Uterus (tissue), 4 donors: ENCODE measurements around the gene FNDC5. TPM values are rescaled to one million over a fixed set of nuclear protein-coding genes. Genes with fewer than 3 reads are reported as not detected.

Experiments used
- DNase-seq, 2 donors: peaks; one replicate each; pipeline ENCODE4 v3.0.0-alpha.2; 2019 to 2020
- H3K27ac ChIP-seq, 2 donors: fragments of 200-600 bp; sonication (generic); 1 replicate in 1 of 2; 2 replicates in 1 of 2; pipeline ENCODE4 v1.5.1; 2016 to 2018
- H3K27me3 ChIP-seq, 2 donors: fragments of 200-600 bp; sonication (generic); one replicate each; pipeline ENCODE4 v1.5.1; 2018 to 2019; ENCODE audit warnings: control low read depth in 1 of 2
- H3K36me3 ChIP-seq, 2 donors: fragments of 200-600 bp; sonication (generic); one replicate each; pipeline ENCODE4 v1.5.1; 2019; ENCODE audit warnings: control low read depth in 1 of 2
- H3K4me1 ChIP-seq, 2 donors: fragments of 200-600 bp; sonication (generic); one replicate each; pipeline ENCODE4 v1.5.1; 2018 to 2019; ENCODE audit warnings: control low read depth in 1 of 2
- H3K4me3 ChIP-seq, 2 donors: fragments of 200-600 bp; sonication (generic); 1 replicate in 1 of 2; 2 replicates in 1 of 2; pipeline ENCODE4 v1.5.1; 2018 to 2019; ENCODE audit warnings: mild to moderate bottlenecking in 1 of 2
- H3K9me3 ChIP-seq, 2 donors: fragments of 200-600 bp; sonication (generic); one replicate each; pipeline ENCODE4 v1.5.1; 2019; ENCODE audit warnings: control low read depth in 1 of 2
- CTCF ChIP-seq, 4 experiments: fragments of 200-600 bp in 2 of 4; fragments of 450-650 bp in 2 of 4; sonication (generic) in 2 of 4; IDR thresholded peaks; one replicate each; pipeline ENCODE4 v1.5.1; 2016 to 2019; ENCODE audit warnings: antibody characterized with exemption in 4 of 4, mild to moderate bottlenecking in 2 of 4, moderate library complexity in 1 of 4
- POLR2A ChIP-seq, 2 donors: fragments of 450-650 bp; IDR thresholded peaks; one replicate each; pipeline ENCODE4 v1.6.1; 2016; ENCODE audit warnings: antibody characterized with exemption in 2 of 2, mild to moderate bottlenecking in 1 of 2, moderate library complexity in 1 of 2
- intact Hi-C: fragments of 100-400 bp; cut with DNase I; formaldehyde crosslinking; loops from one replicate; pipeline ENCODE4 v1.15.1; 2023; ENCODE audit warnings: low total_unique reads
- total RNA-seq, 4 donors: library from RNA; depleted of rRNA in 3 of 4; stranded (reverse); fragments of >200 nt in 3 of 4; gene quantifications; one replicate each; pipeline versions ENCODE4 v1.1.0 to v1.2.4, GENCODE V29; 2014 to 2023
- donor health status: DM: yes; HTN: yes; CAD: no.

FNDC5 gene
- total RNA-seq, 4 donors from 2014 or later: 1.2 to 71.1 (median 3.7) TPM; not detected in 1

- DNase-seq: no peak
- Histone ChIP-seq H3K36me3 (no peaks in the 10 kb centered on the region), H3K27me3 (no peaks in the 10 kb centered on the region), H3K27ac (no peak overlapping the region), H3K4me1 (no peaks in the 10 kb centered on the region), H3K9me3 (no peaks in the 10 kb centered on the region), H3K4me3 (no peak overlapping the region)
- intact Hi-C loops: no loop called here
- no peak for TF ChIP-seq POLR2A (IDR thresholded peaks at IDR 0.05)
- TF ChIP-seq CTCF (IDR thresholded peaks at IDR 0.05): no peak
Measured at GRCh38 chr1:32878637-32879041, 7.9 kb upstream of the FNDC5 start.

- H3K27me3 ChIP-seq: no peaks in the 10 kb centered on the region
- H3K9me3 ChIP-seq: no peaks in the 10 kb centered on the region
- no peaks in the 10 kb centered on the region for H3K4me1 ChIP-seq
- no peak for DNase-seq
- intact Hi-C loops: no loop called here
- H3K4me3 ChIP-seq: no peak overlapping the region
- H3K36me3 ChIP-seq: no peaks in the 10 kb centered on the region
- TF ChIP-seq POLR2A (IDR thresholded peaks at IDR 0.05) (no peak), CTCF (IDR thresholded peaks at IDR 0.05) (no peak)
- H3K27ac ChIP-seq: no peak overlapping the region
Measured at GRCh38 chr1:32878183-32878582, 7.5 kb upstream of the FNDC5 start.

GRCh38 chr1:32877211-32878110 lies 6.7 kb upstream of the FNDC5 start:
- Histone ChIP-seq H3K4me1 (no peaks in the 10 kb centered on the region), H3K4me3 (no peak overlapping the region), H3K27ac (no peak overlapping the region), H3K27me3 (no peaks in the 10 kb centered on the region), H3K9me3 (no peaks in the 10 kb centered on the region), H3K36me3 (no peaks in the 10 kb centered on the region)
- intact Hi-C loops: no loop called here
- TF ChIP-seq POLR2A (IDR thresholded peaks at IDR 0.05) (no peak), CTCF (IDR thresholded peaks at IDR 0.05) (no peak)
- DNase-seq: no peak

- H3K36me3 ChIP-seq: no peaks in the 10 kb centered on the region
- H3K27ac ChIP-seq: no peak overlapping the region
- intact Hi-C loops: no loop called here
- no peaks in the 10 kb centered on the region for H3K4me1 ChIP-seq
- no peaks in the 10 kb centered on the region for H3K27me3 ChIP-seq
- DNase-seq: no peak
- TF ChIP-seq CTCF (IDR thresholded peaks at IDR 0.05): peak; percentile 37 to 63 (median 48)
- no peak for TF ChIP-seq POLR2A (IDR thresholded peaks at IDR 0.05)
- H3K4me3 ChIP-seq: no peak overlapping the region
- H3K9me3 ChIP-seq: no peaks in the 10 kb centered on the region
Measured at GRCh38 chr1:32876341-32877210, 5.9 kb upstream of the FNDC5 start.
